ENCODE results near the gene CLDN6.

CLDN6 gene

DNA sequence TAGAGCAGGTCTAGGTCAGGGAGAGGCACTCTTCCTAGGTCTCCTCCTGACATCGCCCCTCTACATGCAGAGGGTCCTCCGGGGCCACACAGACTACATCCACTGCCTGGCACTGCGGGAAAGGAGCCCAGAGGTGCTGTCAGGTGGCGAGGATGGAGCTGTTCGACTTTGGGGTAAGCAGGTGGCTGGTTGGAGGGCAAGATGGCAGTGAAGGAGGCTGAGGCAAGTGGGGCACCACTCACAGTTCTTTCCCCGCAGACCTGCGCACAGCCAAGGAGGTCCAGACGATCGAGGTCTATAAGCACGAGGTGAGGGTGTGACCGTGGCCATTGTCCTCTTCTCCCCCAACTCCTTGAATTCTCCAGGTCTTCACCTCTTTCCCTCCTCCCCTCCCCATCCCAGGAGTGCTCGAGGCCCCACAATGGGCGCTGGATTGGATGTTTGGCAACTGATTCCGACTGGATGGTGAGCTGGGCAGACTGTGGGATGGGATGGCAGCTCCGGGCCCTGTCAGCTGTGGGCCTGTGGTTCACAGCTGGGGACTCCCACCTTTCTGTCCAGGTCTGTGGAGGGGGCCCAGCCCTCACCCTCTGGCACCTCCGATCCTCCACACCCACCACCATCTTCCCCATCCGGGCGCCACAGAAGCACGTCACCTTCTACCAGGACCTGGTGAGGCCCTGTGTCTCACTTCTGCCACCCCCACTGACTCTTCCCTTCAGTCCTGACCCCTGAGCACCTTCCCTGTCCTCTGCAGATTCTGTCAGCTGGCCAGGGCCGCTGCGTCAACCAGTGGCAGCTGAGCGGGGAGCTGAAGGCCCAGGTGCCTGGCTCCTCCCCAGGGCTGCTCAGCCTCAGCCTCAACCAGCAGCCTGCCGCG lies 8.9 kb upstream of the CLDN6 start:
- DNase-seq = no peak

DNA sequence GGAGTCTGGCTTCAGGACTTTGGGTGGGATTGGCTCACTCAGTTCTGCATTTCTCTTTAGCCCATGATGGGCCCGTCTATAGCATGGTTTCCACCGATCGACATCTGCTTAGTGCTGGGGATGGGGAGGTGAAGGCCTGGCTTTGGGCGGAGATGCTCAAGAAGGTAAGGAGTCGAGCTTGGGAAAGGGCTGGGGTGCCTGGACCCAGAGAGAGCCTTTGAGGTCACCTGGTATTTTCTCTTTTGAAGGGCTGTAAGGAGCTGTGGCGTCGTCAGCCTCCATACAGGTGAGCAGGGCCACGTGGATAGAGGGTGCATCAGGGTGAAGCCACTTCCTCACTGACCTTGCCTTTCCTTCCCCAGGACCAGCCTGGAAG lies 8.0 kb upstream of the CLDN6 start:
- no peak for DNase-seq

DNA sequence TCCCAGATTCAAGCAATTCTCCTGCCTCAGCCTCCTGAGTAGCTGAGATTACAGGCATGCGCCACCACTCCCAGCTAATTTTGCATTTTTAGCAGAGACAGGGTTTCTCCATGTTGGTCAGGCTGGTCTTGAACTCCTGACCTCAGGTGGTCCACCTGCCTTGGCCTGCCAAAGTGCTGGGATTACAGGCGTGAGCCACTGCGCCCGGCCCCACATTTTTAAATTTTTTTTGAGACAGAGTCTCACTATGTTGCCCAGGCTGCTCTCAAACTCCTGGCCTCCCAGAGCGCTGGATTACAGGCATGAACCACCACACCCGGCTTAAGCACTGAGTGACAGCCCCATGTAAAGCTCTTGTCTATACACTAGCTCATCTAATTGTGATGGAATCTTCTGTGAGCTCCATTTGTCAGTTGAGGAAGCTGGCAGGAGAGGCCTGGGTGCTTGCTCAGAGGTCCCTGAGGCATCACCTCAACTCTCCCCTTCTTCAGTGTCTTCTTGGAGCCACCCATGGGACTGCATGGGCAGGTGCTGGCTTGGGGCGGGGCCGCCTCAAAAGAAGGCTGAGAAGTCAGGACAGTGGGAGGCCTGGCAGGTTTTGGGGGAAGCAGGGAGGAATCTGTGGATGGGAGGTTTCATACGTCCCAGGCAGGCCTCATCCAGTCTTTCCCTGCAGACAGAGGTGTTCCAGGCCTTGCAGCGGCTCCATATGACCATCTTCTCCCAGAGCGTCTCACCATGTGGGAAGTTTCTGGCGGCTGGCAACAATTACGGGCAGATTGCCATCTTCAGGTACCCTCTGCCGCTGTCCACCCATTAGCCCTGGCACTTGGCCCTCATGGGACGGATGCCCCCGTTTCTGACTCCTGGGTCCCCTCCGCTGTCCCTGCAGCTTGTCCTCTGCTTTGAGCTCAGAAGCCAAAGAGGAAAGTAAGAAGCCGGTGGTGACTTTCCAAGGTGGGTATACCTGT lies 7.3 kb upstream of the CLDN6 start:
- no peak for DNase-seq

DNA sequence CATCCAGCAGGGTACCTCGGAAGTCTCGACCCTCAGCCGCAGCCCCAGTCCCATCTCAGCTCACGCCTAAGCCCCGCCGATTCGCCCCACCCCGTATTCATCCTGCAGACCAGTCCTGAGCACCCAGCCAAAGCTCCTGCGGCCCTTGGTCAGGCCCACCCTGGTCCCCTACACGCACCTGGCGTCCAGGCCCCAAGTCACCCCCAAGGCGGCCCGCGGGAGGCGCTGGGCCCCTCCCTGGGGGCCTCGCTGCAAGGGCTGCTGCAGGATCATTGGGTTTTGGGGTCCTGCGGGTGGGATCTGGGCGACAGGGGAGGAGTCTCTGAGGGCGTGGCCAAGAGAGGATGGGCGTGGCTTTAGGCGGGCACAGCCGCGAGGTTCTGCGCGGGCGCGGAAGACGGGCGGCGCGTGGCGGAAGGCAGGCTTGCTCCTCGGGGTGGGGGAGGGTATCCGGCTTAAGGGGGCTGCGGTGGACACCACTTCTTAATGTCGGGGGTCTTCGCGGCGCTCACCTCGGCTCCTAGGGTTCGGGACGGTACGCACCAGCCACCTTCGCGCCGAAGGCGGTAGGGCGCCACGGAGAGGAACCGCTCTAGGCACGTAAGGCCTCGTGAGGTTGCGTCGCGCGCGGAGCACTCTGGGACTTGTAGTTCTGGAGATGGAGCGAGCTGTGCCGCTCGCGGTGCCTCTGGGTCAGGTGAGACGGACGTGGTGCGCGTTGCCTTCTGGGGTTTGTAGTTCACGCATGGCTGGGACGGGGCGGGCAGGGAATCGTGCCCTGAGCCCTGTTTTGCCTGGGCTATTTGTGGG lies 5.9 kb upstream of the CLDN6 start, which contains the start of the genes HCFC1R1 and THOC6:
HCFC1R1 (minus strand) TSS at position 274 of the 810 bp plus-strand sequence; CDS start at position 273, 1 bp downstream.
THOC6 (plus strand) TSS at position 367 of the 810 bp plus-strand sequence; CDS start at position 659, 292 bp downstream.
- peak; percentile 96 for DNase-seq

DNA sequence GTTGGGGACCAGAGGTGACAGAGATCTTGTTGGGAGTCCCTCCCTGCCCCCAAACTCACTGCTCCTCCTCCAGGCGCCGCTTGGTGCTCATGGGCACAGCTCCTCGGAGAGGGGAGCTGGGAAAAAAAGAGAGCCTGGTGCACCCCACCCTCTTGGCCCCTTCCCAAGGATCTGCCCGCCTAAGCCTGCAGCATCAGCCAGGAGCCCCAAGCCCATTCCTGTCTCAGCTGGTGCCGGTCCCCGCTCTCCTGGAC lies 5.4 kb upstream of the CLDN6 start:
- DNase-seq = no peak

DNA sequence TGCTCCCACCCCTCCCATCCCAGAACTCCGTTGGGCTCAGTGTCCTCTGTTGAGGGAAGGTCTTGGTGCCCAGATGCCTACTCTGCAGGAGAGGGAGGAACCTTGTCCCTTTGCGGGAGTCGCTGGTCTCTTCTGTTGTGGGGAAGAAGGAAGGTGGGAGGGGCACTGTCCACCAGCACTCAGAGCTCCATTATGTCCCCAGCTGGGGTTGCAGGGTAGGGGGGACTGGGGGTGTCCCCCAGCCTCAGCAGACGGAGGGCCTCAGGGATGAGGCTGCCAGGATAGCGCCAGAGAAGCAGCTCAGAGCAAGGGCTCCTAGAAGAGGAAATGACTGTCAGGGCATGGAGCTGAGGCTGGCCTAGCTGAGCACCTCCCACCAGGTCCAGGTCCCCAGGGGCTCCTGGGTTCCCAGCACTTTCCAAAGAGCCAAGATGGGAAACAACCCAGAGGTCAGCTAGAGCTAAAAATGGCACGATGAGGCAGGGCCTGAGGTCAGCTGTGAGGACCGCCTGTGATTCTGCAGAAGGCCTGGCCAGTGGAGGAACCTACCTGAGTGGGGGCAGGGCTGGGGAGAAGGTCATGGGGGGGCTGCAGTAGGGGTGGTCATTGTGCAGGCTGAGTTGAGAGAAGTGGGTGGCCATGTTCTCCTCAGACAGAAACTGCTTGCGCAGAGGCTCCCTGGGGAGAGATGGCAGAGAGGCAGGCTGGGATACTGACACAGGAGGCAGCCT lies 4.9 kb upstream of the CLDN6 start:
- DNase-seq = no peak

DNA sequence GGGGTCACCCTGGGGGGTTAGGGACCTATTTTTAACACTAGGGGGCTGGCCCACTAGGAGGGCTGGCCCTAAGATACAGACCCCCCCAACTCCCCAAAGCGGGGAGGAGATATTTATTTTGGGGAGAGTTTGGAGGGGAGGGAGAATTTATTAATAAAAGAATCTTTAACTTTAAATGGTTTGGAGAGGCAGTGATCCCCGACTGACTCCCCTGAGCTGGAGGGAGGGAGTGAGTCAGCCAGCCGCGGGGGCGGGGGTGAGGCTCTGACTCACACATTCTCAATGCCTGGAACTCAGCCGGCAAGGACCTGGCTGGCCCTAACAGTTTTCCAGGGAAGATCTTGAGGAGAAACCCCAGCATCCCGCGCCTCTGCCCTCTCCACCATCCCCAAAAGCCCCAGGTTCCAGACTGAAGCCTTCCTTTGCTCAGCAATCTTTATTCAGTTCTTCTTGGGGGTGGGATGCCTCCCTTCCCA lies 4.3 kb upstream of the CLDN6 start:
- DNase-seq = peak; percentile 68

DNA sequence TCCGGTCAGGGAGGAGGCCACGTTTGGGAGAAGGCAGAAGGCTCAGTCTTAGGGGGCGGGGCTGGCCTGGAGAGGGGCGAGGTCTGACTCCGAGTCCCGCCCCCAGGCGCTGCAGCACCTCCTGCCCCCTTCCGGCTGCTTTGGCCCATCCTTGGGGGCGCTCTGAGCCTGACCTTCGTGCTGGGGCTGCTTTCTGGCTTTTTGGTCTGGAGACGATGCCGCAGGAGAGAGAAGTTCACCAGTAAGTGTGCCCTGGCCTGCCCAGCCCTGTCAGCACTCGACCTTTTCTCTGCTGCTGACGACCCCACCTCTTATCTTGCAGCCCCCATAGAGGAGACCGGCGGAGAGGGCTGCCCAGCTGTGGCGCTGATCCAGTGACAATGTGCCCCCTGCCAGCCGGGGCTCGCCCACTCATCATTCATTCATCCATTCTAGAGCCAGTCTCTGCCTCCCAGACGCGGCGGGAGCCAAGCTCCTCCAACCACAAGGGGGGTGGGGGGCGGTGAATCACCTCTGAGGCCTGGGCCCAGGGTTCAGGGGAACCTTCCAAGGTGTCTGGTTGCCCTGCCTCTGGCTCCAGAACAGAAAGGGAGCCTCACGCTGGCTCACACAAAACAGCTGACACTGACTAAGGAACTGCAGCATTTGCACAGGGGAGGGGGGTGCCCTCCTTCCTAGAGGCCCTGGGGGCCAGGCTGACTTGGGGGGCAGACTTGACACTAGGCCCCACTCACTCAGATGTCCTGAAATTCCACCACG lies 3.6 kb upstream of the CLDN6 start:
- DNase-seq = peak; percentile 66

DNA sequence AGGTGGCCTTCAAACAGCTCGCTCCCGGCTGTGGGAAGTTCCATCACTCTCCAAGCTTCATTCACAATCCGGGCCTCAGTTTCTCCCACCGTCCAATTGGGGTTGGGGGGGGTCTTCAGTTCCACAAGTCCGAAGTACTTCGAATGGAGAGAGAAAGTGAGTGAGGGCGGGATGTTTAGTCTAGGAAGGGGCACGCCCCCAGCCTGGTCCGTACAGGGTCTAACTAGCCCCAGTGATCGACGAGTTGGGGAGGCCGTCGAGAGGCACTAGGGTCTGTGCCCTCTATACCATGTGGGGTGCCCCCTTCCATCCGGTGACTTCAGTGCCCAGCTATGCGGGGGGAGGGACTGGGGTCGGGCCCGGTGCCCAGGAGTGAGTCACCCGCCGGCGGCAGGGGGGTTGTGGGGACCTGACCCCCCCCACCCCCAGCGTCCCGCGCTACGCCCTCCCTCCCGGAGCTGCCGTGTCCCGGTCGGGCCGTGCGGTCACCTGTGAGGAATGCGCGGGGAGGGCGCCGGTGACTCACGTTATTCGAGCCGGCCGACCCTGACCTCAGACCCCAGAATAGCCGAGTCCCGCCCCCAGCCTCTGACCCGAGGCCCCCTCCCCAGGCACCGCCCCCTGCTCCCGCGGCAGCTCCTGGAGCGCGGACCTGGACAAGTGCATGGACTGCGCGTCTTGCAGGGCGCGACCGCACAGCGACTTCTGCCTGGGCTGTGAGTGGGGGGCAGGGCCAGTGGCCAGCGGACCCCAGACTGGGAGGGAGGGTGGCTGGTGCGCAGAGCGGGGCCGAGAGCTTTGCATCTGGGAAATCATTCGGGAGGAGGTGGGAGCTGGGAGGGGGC lies 2.8 kb upstream of the CLDN6 start:
- peak; percentile 73 for DNase-seq

DNA sequence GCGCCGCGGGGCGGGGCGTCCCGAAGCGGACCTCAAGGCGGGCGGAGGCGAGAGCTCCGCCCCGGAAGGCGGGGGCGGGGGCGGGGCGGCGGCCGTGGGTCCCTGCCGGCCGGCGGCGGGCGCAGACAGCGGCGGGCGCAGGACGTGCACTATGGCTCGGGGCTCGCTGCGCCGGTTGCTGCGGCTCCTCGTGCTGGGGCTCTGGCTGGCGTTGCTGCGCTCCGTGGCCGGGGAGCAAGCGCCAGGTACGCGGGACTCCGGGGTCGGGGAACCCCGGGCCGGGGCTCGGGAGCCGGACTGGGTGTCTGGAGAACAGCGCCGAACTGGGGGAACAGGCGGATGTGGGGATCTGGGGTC lies 2.2 kb upstream of the CLDN6 start, which contains the start of gene TNFRSF12A:
TNFRSF12A (plus strand) TSS at position 122 of the 357 bp plus-strand sequence; CDS start at position 152, 30 bp downstream.
- peak; percentile 77 for DNase-seq

DNA sequence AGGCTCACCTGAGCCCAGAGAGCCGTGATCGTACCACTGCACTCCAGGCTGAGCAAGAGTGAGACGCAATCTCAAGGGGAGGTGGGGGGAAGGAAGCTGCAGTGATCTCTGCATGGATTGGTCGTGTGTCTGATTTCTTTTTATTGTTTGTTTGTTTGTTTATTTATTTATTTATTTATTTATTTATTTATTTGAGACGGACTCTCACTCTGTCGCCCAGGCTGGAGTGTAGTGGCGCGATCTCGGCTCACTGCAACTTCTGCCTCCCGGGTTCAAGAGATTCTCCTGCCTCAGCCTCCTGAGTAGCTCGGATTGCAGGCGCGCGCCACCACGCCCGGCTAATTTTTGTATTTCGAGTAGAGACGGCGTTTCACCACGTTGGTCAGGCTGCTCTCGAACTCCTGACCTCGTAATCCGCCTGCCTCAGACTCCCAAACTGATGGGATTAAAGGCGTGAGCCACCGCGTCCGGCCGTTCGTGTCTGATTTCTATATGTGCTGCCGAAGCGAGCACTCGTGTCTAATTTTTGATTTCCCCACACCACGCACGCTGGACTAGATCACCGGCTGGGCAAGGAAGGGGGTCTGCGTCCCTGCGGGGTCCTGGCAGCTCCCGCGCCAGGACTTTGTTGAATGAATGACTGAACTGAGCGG lies 1.7 kb upstream of the CLDN6 start:
- DNase-seq = no peak

DNA sequence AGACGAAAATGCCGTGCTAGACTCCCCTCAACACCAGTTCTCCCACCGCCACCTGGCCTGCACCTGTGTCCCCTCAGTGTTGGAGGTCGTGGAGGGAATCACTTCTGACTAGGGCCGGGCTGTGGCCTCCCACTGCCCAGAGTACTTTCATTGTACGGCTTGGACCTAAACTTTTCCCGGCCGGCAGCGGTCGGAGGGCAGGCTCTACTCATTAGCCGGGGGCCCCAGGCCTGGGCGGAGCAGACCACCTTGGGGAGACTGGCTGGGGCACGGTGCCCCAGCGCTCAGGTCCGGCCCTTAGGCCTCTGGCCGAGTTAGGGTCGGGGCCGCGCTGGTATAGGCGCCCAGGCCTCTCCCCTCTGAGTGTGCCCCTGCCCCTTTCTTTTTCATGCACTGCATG lies 639 bp downstream of the CLDN6 start:
- DNase-seq = no peak

DNA sequence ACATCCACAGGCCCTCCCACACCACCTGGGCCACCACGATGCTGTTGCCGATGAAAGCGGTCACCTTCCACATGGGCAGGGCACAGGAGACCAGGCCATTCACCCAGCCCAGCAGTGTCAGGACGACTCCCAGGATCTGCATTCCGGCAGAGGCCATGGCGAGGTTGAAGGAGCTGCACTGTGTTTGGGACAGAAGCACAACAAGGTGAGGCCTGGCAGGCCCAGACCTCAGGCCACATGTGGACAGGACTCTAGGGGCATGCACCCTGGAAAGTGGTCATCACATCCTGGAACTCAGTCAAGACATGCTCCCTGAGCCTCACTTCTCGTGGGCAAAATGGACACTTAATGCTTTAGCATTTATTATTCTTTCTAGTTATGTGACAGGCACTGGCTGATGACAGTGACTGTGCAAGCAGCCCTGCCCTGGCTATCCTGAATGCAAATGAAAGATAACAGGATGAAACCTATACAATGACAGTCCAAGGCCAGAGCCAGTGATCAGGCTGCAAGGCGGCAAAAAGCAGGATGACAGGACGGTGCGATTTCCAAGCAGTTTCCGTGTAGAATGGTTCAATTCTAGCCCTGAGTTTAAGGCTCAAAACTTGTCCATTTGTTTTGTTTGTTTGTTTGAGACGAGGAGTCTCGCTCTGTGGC lies 2.0 kb downstream of the CLDN6 start:
- DNase-seq = no peak

DNA sequence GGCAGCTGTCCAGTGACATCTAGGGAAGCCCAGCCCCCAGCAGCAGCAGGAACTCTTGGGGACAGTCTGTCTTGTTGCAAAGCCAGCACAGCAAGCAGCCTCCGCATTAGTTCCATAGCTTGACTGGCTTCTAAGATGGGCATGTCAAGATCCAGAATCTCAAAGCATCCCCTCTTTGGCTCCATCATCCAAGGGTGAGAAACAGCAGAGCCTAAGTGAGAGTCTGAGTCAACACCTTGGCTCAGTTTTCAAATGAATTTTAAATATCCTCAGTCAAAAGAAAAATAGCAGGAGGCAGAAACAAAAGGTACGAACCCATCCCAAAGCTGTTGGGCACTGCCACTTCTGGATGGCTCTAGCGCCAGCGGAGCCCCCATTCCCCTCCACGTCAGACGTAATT lies 3.0 kb downstream of the CLDN6 start:
- DNase-seq = no peak

DNA sequence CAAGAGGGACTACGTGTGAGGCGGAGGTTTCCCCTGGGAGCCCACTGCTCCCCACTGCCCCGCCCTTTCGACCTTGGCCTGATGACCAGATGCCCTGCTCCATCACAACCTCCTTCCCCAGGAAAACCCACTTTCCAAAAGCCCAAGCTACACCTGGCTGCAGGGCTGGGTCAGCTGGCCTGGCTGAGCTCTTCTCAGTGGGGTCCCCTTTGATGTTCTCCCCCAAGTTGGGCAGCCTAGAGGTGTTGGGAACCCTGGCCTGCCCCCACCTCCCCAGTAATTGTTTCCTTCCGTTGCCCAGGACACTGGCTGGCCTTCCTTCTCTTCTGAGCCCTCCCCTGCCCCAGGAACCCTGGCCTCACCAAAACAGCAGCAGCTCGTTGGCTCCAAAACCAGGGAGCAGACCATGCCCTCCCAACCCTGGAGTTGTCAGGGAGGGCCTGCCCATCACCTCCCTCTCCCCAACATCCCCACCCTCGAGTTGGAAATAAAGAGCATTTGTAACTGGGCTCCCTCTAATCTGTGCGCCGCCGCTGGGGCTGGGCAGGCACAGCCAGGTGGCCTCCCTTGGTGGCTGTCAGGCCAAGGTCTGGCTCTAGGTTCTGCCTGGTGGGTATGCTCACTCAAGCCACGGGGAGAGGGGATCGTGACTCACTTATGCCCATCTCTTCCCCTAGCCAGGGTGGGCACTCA lies 3.8 kb downstream of the CLDN6 start:
- DNase-seq = no peak

DNA sequence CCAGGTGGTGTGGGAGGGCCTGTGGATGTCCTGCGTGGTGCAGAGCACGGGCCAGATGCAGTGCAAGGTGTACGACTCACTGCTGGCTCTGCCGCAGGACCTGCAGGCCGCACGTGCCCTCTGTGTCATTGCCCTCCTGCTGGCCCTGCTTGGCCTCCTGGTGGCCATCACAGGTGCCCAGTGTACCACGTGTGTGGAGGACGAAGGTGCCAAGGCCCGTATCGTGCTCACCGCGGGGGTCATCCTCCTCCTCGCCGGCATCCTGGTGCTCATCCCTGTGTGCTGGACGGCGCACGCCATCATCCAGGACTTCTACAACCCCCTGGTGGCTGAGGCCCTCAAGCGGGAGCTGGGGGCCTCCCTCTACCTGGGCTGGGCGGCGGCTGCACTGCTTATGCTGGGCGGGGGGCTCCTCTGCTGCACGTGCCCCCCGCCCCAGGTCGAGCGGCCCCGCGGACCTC lies 4.5 kb downstream of the CLDN6 start:
- DNase-seq = no peak

DNA sequence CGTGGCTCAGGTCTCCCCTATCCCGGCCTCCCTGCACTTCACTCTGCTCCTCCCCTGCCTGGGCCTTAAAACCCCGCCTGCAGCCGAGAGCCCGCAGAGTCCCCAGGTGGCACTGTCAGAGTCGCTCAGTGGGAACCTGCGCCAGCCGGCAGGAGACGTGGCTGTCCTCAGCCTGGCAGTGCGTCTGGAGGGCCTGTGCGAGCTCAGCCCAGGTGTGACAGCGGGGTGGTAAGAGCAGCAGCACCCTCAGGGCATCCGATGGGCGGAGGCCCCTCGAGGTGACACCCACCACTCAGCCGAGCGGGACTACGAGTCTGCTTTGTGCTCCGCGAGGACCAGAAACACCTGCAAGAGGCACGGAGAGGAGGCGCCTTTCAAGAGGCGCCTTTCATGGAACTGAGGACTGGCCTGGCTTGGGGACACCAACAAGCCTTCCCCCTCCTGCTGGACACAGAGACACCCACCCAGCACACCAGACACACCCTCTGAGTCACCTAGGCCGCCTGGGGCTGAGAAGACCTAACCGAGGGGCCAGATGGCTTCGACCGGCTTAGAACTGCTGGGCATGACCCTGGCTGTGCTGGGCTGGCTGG lies 5.1 kb downstream of the CLDN6 start, which contains the start of gene CLDN9:
CLDN9 (plus strand) TSS at position 96 of the 593 bp plus-strand sequence; CDS start at position 536, 440 bp downstream.
- DNase-seq = no peak

DNA sequence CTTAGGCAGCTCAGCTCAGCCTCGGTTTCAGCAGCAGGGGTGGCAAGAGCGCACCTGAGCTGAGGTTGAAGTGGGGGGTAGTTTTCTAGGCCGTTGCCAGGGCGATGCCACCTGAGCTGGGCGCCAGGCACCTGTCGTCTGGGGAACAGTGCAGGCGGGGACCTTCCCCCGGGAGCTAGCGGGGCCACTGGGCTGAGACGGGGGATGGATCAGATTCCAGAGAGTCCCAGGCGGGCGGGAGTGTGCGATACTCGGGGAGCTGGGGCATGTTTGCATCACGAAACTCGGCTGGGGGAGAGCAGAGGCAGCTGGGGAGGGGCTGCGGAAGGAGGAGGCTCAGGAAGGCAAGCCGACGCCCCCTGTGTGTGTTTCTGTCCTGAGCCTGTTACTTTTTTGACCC lies 5.7 kb downstream of the CLDN6 start:
- DNase-seq = no peak

All from CD4-positive, alpha-beta T cell treated with Interleukin-10 for 1 hour (primary cell).